ENCODE measurements around the gene INTS7. TPM values are rescaled to one million over a fixed set of nuclear protein-coding genes. Genes with fewer than 3 reads are reported as not detected.

INTS7 gene
- polyA plus RNA-seq, 3 donors: 6.1 to 10.7 (median 7.6) TPM

- H3K4me3 ChIP-seq (replicated peaks in 1 of 3; ENCODE audit: low read depth in 2 of 3, low read length in 3 of 3): no peak overlapping the region
- no peak overlapping the region for H3K4me2 ChIP-seq (replicated peaks; ENCODE audit: extremely low read depth, low read length, poor library complexity, severe bottlenecking)
- H3K27ac ChIP-seq (ENCODE audit: low read depth in 1 of 2, low read length in 2 of 2): no peak overlapping the region
- H3K4me3 Mint-ChIP-seq: no peak overlapping the region
- H3K27ac Mint-ChIP-seq: no peak overlapping the region
- no peaks in the 10 kb centered on the region for H3K9me3 Mint-ChIP-seq
- no peaks in the 10 kb centered on the region for H3K4me1 Mint-ChIP-seq
- H2AFZ ChIP-seq (ENCODE audit: insufficient read depth, low read depth, low read length, poor library complexity, severe bottlenecking): peak overlapping the region; percentile 12
- no peaks in the 10 kb centered on the region for H4K20me1 ChIP-seq (ENCODE audit: insufficient read depth, low read length)
- H3K36me3 Mint-ChIP-seq: peaks cover 20 to 33% of the 10 kb centered on the region in 2 donors
- no peaks in the 10 kb centered on the region for H3K27me3 ChIP-seq (ENCODE audit: control insufficient read depth in 2 of 2, insufficient read depth in 2 of 2, low read length in 2 of 2)
- no peak for DNase-seq
- H3K36me3 ChIP-seq (replicated peaks in 1 of 2; ENCODE audit: control insufficient read depth in 1 of 2, insufficient read depth in 2 of 2, low read length in 2 of 2): peaks cover 8 to 35% of the 10 kb centered on the region in 2 donors
- intact Hi-C loops (cut with micrococcal nuclease): loop anchor here in 1 of 2 donors (5.0 kb wide), 1 partner anchor 385 kb away; no protein-coding TSS in a partner anchor
- H3K79me2 ChIP-seq (ENCODE audit: insufficient read depth, low read length): no peaks in the 10 kb centered on the region
- WGBS (ENCODE audit: insufficient coverage): no CpG with 5 or more reads among the region's 1 CpG
- TF ChIP-seq, protein P1, sequence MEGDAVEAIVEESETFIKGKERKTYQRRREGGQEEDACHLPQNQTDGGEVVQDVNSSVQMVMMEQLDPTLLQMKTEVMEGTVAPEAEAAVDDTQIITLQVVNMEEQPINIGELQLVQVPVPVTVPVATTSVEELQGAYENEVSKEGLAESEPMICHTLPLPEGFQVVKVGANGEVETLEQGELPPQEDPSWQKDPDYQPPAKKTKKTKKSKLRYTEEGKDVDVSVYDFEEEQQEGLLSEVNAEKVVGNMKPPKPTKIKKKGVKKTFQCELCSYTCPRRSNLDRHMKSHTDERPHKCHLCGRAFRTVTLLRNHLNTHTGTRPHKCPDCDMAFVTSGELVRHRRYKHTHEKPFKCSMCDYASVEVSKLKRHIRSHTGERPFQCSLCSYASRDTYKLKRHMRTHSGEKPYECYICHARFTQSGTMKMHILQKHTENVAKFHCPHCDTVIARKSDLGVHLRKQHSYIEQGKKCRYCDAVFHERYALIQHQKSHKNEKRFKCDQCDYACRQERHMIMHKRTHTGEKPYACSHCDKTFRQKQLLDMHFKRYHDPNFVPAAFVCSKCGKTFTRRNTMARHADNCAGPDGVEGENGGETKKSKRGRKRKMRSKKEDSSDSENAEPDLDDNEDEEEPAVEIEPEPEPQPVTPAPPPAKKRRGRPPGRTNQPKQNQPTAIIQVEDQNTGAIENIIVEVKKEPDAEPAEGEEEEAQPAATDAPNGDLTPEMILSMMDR (IDR thresholded peaks at IDR 0.05): no peak
- no peaks in the 10 kb centered on the region for H3K9me3 ChIP-seq (replicated peaks in 1 of 2; ENCODE audit: control insufficient read depth in 1 of 2, insufficient read depth in 1 of 2, low read length in 2 of 2)
- H3K9ac ChIP-seq (ENCODE audit: insufficient read depth, low read length, poor library complexity, severe bottlenecking): no peak overlapping the region
- H3K27me3 Mint-ChIP-seq (ENCODE audit: low read depth in 3 of 3): no peaks in the 10 kb centered on the region
- H3K4me1 ChIP-seq (ENCODE audit: control insufficient read depth in 1 of 2, insufficient read depth in 2 of 2, low read length in 2 of 2): no peaks in the 10 kb centered on the region
Observed at GRCh38 chr1:212072047-212072446, 36.7 kb upstream of the INTS7 start.

DNA sequence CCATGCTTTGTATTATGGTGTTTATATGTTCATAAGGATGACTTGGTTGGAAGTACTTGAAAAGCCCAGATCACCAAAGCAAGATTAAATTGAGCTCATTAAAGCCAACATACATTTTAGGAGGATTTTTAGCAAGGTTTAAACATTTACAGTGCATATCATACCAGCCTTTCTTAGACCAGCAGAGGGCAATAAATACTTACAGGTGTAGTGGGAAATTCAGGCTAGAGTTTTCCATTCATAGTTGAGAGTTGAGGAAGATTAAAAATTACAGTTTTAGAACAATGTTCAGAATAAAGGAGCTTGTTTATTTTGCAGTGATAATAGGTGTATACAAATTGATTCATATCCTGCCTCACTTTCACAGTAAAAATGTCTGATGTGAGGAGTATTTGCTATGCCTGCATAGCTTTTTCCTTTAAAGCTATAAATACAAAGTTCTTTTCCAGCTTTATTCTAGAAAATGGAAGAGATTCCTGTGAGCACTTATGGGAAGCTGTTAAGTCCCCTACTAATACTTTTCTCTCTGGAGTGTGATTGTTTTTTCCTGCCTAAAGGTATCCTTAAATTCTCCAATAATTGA is 35.5 kb upstream of the INTS7 start:
- no peaks in the 10 kb centered on the region for H3K79me2 ChIP-seq (ENCODE audit: insufficient read depth, low read length)
- no peak overlapping the region for H2AFZ ChIP-seq (ENCODE audit: insufficient read depth, low read depth, low read length, poor library complexity, severe bottlenecking)
- H3K27me3 Mint-ChIP-seq (ENCODE audit: low read depth in 3 of 3): no peaks in the 10 kb centered on the region
- H4K20me1 ChIP-seq (ENCODE audit: insufficient read depth, low read length): no peaks in the 10 kb centered on the region
- no peaks in the 10 kb centered on the region for H3K9me3 Mint-ChIP-seq
- intact Hi-C loops (cut with micrococcal nuclease): loop anchor here in 1 of 2 donors (5.0 kb wide), 1 partner anchor 386 kb away; no protein-coding TSS in a partner anchor
- peak in 2 of 3 donors; percentile 33 to 38 for DNase-seq
- H3K4me1 ChIP-seq (ENCODE audit: control insufficient read depth in 1 of 2, insufficient read depth in 2 of 2, low read length in 2 of 2): no peaks in the 10 kb centered on the region
- no peaks in the 10 kb centered on the region for H3K4me1 Mint-ChIP-seq
- peaks cover 14 to 29% of the 10 kb centered on the region in 2 donors for H3K36me3 Mint-ChIP-seq
- no peak overlapping the region for H3K27ac ChIP-seq (ENCODE audit: low read depth in 1 of 2, low read length in 2 of 2)
- TF ChIP-seq, protein P1 (IDR thresholded peaks at IDR 0.05): peak; percentile 75
- no peaks in the 10 kb centered on the region for H3K27me3 ChIP-seq (ENCODE audit: control insufficient read depth in 2 of 2, insufficient read depth in 2 of 2, low read length in 2 of 2)
- H3K4me2 ChIP-seq (replicated peaks; ENCODE audit: extremely low read depth, low read length, poor library complexity, severe bottlenecking): no peak overlapping the region
- H3K4me3 ChIP-seq (replicated peaks in 1 of 3; ENCODE audit: low read depth in 2 of 3, low read length in 3 of 3): no peak overlapping the region
- H3K9me3 ChIP-seq (replicated peaks in 1 of 2; ENCODE audit: control insufficient read depth in 1 of 2, insufficient read depth in 1 of 2, low read length in 2 of 2): no peaks in the 10 kb centered on the region
- no peak overlapping the region for H3K27ac Mint-ChIP-seq
- no peak overlapping the region for H3K9ac ChIP-seq (ENCODE audit: insufficient read depth, low read length, poor library complexity, severe bottlenecking)
- H3K4me3 Mint-ChIP-seq: no peak overlapping the region
- peaks cover 8 to 42% of the 10 kb centered on the region in 2 donors for H3K36me3 ChIP-seq (replicated peaks in 1 of 2; ENCODE audit: control insufficient read depth in 1 of 2, insufficient read depth in 2 of 2, low read length in 2 of 2)

All from CD14-positive monocyte (primary cell).